ENCODE data around the gene RNF144B.

RNF144B gene

GRCh38 chr6:18491308-18492045 is 104.3 kb downstream of the RNF144B start:
- no peak for DNase-seq

GRCh38 chr6:18492972-18493371 is 105.8 kb downstream of the RNF144B start:
- DNase-seq = no peak

- DNase-seq = no peak
Observed at GRCh38 chr6:18493382-18493891, 106.3 kb downstream of the RNF144B start.

- no peak for DNase-seq
Observed at GRCh38 chr6:18493925-18494324, 106.8 kb downstream of the RNF144B start.

- DNase-seq = no peak
Observed at GRCh38 chr6:18495236-18495635, 108.1 kb downstream of the RNF144B start.

GRCh38 chr6:18496462-18496861 is 109.3 kb downstream of the RNF144B start:
- no peak for DNase-seq

- no peak for DNase-seq
Observed at GRCh38 chr6:18497006-18497405, 109.9 kb downstream of the RNF144B start.

GRCh38 chr6:18498408-18498807 is 111.3 kb downstream of the RNF144B start:
- no peak for DNase-seq

GRCh38 chr6:18500921-18501662 is 113.9 kb downstream of the RNF144B start:
- no peak for DNase-seq

- no peak for DNase-seq
Observed at GRCh38 chr6:18501663-18502013, 114.5 kb downstream of the RNF144B start.

GRCh38 chr6:18503206-18503592 is 116.0 kb downstream of the RNF144B start:
- DNase-seq = no peak

- DNase-seq = peak; percentile 10
Observed at GRCh38 chr6:18503593-18504231, 116.6 kb downstream of the RNF144B start.

- DNase-seq = no peak
Observed at GRCh38 chr6:18504232-18504596, 117.1 kb downstream of the RNF144B start.

GRCh38 chr6:18506382-18507017 is 119.3 kb downstream of the RNF144B start:
- no peak for DNase-seq

GRCh38 chr6:18507018-18507415 is 119.9 kb downstream of the RNF144B start:
- DNase-seq = no peak

- DNase-seq = no peak
Observed at GRCh38 chr6:18507561-18507960, 120.4 kb downstream of the RNF144B start.

- no peak for DNase-seq
Observed at GRCh38 chr6:18509871-18510643, 122.9 kb downstream of the RNF144B start.

GRCh38 chr6:18510644-18511033 is 123.5 kb downstream of the RNF144B start:
- DNase-seq = no peak

- no peak for DNase-seq
Observed at GRCh38 chr6:18511211-18511610, 124.1 kb downstream of the RNF144B start.

GRCh38 chr6:18513253-18513798 is 126.2 kb downstream of the RNF144B start:
- no peak for DNase-seq

GRCh38 chr6:18514180-18514579 is 127.0 kb downstream of the RNF144B start:
- DNase-seq = no peak

GRCh38 chr6:18515767-18516166 is 128.6 kb downstream of the RNF144B start:
- DNase-seq = no peak
